ENCODE data around the gene HOXD13.

The HOXD13 gene

DNA sequence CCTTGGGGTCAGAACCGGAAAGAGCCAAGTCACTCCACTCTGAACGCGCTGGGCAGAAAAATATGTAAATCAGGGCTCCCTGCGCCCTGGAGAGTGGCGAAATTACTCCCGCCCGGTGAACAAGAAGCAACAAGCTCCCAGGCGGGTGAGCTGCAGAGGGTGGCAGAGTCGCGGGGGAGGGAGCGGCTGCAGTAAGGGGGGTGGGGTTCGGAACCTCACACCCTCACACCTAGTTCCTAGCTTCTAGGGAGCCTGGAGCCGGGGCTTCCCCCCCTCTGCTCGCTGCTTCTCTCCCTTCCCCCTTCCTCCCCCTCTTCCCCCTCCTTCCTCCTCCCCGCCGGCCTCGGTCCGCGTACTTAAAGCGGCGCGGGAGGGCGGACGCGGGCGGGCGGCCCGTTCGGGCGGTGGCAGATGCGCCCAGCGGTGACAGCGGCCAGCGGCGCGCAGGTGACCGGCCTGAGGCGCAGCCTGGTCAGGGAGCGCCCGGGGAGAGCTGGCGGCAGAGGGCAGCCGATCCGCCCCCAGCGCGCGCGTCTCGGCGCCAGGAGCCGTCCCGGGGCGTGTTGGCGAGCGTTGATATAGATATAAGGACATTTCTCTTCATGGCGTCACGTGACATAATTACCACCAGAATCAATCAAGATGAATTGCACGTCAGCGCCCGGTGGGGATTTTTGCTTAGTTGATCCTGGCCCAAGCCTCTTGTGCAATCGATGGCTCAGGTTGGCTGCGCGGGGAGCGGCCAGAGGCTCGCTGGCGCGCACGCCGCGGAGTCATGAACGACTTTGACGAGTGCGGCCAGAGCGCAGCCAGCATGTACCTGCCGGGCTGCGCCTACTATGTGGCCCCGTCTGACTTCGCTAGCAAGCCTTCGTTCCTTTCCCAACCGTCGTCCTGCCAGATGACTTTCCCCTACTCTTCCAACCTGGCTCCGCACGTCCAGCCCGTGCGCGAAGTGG, 14.3 kb downstream of the HOXD13 start, which contains the start of gene HOXD11:
Gene HOXD11 (plus strand): TSS at position 700 of the 959 bp plus-strand sequence. CDS start 76 bp downstream, at position 776.
- DNase-seq = peak; percentile 71

- no peak for DNase-seq
Observed at GRCh38 chr2:176107731-176108181, 15.2 kb downstream of the HOXD13 start.

DNA sequence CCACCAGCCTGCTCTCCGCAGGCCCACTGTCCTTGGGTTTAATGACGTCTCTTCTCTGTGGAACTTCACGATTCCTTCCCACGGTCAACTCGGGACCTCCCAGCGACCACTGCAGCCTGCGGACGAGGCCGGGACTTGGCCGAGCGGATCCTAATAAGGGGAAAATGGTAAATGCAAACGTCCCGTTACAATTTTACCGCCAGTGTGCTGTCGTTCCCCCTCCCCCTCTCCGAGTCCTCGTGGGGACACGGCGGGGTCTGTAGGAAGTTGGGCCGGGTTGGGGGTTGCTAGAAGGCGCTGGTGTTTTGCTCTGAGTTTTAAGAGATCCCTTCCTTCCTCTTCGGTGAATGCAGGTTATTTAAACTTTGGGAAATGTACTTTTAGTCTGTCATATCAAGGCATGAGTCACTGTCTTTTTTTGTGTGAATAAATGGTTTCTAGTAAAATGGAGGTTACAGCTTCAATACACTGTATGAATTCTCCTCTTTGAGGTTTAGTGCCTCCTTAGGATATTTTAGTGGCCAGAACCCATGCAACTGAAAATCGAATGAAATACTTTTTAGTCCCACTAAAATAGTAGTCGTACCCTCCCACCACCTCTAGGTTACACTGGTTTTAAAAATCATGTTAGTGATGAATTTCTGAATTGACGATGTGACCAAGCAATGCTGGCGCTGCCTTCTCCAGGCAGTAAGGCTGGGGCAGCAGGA, 16.8 kb downstream of the HOXD13 start:
- no peak for DNase-seq

- no peak for DNase-seq
Observed at GRCh38 chr2:176109946-176110345, 17.4 kb downstream of the HOXD13 start.

DNA sequence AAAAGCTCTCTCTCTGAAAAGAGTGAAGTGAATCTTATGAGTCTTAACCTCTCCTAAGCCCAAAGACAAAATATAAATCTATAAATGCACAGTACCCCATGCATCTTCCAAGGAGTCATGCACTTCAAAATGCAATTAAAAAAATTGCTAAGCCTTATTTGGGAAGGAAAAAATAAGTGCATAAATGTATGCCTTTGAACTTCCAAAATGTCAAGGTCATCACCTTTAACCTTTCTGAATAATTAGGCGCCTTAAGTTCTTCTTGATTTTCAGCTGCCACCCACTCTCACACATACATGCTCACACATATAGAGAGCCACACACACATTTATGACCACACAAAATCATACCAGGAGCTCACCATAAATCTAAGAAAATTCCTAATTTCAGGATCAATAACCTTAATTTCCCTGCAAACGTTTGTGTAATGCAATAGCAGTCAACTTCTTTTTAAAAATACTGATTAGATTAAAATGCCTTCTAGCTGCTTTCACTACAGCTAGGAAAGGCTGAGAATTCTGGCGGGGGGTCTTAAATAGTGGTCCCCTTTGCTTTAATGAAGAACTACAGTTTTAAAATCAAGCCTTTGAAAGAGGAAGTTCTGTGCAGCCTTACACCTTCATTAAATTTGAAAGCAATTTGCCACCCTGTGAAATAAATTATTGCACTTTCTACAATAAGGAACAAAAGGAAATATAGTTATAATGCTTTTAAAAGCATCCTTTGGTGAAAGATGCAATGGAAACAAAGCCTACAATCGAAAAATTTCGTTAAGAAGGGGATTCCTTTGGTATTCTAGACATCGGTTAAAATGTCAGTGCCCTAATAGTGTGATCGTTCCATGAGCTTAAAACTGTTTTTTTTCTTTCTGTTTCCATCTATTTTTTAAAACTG, 18.1 kb downstream of the HOXD13 start:
- DNase-seq = no peak

- DNase-seq = no peak
Observed at GRCh38 chr2:176111309-176111663, 18.8 kb downstream of the HOXD13 start.

DNA sequence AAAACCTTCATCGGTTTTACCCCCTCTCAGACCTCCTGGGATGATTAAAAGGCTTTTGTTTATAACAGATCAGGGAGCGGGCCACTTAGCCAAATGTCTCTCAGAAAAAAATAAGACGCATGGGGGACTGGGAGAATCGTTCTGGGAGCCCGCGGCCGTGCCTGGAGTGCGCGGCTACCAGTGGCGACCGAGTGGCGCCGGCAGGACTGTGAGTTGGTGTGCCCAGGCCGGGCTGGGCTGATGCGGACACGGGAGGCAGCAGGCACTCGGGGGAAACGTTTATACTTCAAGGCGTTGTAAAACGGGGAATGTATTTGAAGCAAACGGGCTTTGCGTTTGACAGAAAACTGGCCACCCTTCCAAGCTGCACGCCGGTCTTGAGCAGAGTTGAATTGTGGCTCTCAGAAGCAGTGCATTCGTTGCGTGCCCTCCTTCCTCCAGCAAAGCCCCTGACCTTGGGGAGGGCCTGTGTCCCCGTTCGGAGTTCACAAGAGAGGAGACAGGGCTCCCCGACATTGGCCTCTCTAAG, 19.4 kb downstream of the HOXD13 start:
- DNase-seq = no peak

- DNase-seq = no peak
Observed at GRCh38 chr2:176112375-176113302, 20.1 kb downstream of the HOXD13 start.

- DNase-seq = peak; percentile 28
Observed at GRCh38 chr2:176114120-176114929, 21.8 kb downstream of the HOXD13 start.

- DNase-seq = no peak
Observed at GRCh38 chr2:176114930-176115625, 22.6 kb downstream of the HOXD13 start.

GRCh38 chr2:176115883-176116813, 23.6 kb downstream of the HOXD13 start, which contains the start of gene HOXD10:
Gene HOXD10 (plus strand): TSS chr2:176116778. CDS start chr2:176116834, 56 bp downstream.
- no peak for DNase-seq

GRCh38 chr2:176117162-176117822, 24.8 kb downstream of the HOXD13 start:
- DNase-seq = no peak

- no peak for DNase-seq
Observed at GRCh38 chr2:176117823-176118371, 25.4 kb downstream of the HOXD13 start.

- no peak for DNase-seq
Observed at GRCh38 chr2:176118601-176119339, 26.2 kb downstream of the HOXD13 start.

- DNase-seq = no peak
Observed at GRCh38 chr2:176120364-176121189, 28.1 kb downstream of the HOXD13 start.

Measured in NCI-H1436 (cell line).